DOHH2 (cell line): ENCODE data around the gene RABGAP1.

Source experiments
- EZH2phosphoT487 ChIP-seq: fragments of 200-600 bp; sonication (generic); IDR thresholded peaks from 2 replicates; pipeline ENCODE4 v1.6.1; 2017; ENCODE audit warnings: borderline replicate concordance, mild to moderate bottlenecking, antibody characterized with exemption, low read length, moderate library complexity, mixed read lengths
- TF ChIP-seq, protein P1 (sequence below): fragments of 200-600 bp; sonication (generic); IDR thresholded peaks from one replicate; pipeline ENCODE4 v1.5.1; 2014; ENCODE audit warnings: antibody characterized with exemption, mild to moderate bottlenecking, low read depth, low read length; ENCODE audit not compliant: poor library complexity, severe bottlenecking

DNA sequence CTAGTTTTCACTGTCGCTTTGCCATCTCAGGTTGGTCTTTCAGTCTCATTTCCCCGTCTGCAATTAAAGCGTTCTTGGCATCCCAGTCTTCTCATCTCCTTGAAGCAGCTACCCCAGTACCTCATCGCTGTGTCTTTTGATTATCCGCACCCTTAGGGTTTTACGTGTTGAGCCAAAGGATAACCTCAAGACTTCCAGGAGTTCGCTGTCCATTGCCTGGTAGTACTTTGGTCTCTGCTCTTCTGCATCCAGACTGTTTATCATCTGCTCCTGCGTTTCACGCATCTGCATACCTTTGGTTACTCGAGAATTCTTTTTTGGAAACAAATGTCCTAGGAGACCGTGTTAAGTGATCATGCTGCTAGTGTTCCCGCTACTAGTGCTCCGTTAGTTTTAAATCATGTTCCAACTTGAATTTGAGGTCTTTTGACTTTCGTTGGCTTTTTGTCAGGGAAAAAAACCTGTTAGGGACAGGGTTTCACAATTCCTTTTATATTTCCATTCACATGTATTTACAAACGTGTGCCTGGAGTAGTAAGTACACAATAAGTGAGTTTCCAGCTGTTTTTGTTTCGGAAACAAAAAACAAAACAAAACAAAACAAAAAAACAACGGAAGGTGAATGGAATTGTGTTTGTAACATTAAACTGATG is 888 bp downstream of the RABGAP1 start:
- TF ChIP-seq, protein P1, sequence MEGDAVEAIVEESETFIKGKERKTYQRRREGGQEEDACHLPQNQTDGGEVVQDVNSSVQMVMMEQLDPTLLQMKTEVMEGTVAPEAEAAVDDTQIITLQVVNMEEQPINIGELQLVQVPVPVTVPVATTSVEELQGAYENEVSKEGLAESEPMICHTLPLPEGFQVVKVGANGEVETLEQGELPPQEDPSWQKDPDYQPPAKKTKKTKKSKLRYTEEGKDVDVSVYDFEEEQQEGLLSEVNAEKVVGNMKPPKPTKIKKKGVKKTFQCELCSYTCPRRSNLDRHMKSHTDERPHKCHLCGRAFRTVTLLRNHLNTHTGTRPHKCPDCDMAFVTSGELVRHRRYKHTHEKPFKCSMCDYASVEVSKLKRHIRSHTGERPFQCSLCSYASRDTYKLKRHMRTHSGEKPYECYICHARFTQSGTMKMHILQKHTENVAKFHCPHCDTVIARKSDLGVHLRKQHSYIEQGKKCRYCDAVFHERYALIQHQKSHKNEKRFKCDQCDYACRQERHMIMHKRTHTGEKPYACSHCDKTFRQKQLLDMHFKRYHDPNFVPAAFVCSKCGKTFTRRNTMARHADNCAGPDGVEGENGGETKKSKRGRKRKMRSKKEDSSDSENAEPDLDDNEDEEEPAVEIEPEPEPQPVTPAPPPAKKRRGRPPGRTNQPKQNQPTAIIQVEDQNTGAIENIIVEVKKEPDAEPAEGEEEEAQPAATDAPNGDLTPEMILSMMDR, result no peak
- TF ChIP-seq EZH2phosphoT487, result no peak
